Liver (tissue), 9 donors: ENCODE measurements around the gene FBLIM1. TPM values are rescaled to one million over a fixed set of nuclear protein-coding genes. Genes with fewer than 3 reads are reported as not detected.

ENCODE experiments used
- DNase-seq: peaks from one replicate; pipeline ENCODE4 v3.0.0-alpha.2; 2017; ENCODE audit warnings: low spot score
- H3K27ac ChIP-seq, 2 donors: one replicate each; pipeline ENCODE4 v1.7.0; 2013; ENCODE audit warnings: inconsistent platforms in 2 of 2, low read length in 2 of 2, control low read depth in 1 of 2, low read depth in 1 of 2, mild to moderate bottlenecking in 1 of 2
- H3K27me3 ChIP-seq, 4 donors: one replicate each; pipeline versions ENCODE4 v1.6.1 to v1.7.0; 2013; ENCODE audit warnings: low read length in 3 of 4, inconsistent platforms in 1 of 4, mild to moderate bottlenecking in 1 of 4, moderate library complexity in 1 of 4; ENCODE audit not compliant: control insufficient read depth in 4 of 4, insufficient read depth in 4 of 4
- H3K36me3 ChIP-seq, 4 donors: one replicate each; pipeline versions ENCODE4 v1.6.1 to v1.7.0; 2013; ENCODE audit warnings: low read length in 3 of 4, mild to moderate bottlenecking in 3 of 4, low read depth in 1 of 4, moderate library complexity in 1 of 4; ENCODE audit not compliant: control insufficient read depth in 4 of 4, insufficient read depth in 3 of 4
- H3K4me1 ChIP-seq, 4 donors: one replicate each; pipeline versions ENCODE4 v1.6.1 to v1.7.0; 2013; ENCODE audit warnings: low read length in 3 of 4, mild to moderate bottlenecking in 3 of 4, moderate library complexity in 1 of 4; ENCODE audit not compliant: control insufficient read depth in 4 of 4, insufficient read depth in 4 of 4
- H3K4me3 ChIP-seq, 3 donors: one replicate each; pipeline versions ENCODE4 v1.6.1 to v1.7.0; 2013; ENCODE audit warnings: low read length in 3 of 3, control low read depth in 1 of 3, low read depth in 1 of 3, mild to moderate bottlenecking in 1 of 3
- H3K9ac ChIP-seq, 2 donors: one replicate each; pipeline ENCODE4 v1.7.0; 2013; ENCODE audit warnings: low read length in 2 of 2, mild to moderate bottlenecking in 2 of 2, moderate library complexity in 2 of 2, control low read depth in 1 of 2, low read depth in 1 of 2
- H3K9me3 ChIP-seq, 4 donors: one replicate each; pipeline versions ENCODE4 v1.6.1 to v1.7.0; 2013; ENCODE audit warnings: low read length in 3 of 4; ENCODE audit not compliant: control insufficient read depth in 4 of 4
- EGR1 ChIP-seq, 2 donors: IDR thresholded peaks; 2 replicates each; pipeline ENCODE4 v1.6.1; 2016 to 2018; ENCODE audit warnings: antibody characterized with exemption in 2 of 2, low read depth in 2 of 2
- FOXA1 ChIP-seq: IDR thresholded peaks from 2 replicates; pipeline ENCODE4 v1.6.1; 2016; ENCODE audit warnings: antibody characterized with exemption
- FOXA2 ChIP-seq: IDR thresholded peaks from 2 replicates; pipeline ENCODE4 v1.6.1; 2016; ENCODE audit warnings: antibody characterized with exemption
- GABPA ChIP-seq, 2 donors: IDR thresholded peaks in 1 of 2; conservative IDR thresholded peaks in 1 of 2; 2 replicates each; pipeline ENCODE4 v1.6.1; 2016; ENCODE audit warnings: antibody characterized with exemption in 2 of 2, mild to moderate bottlenecking in 1 of 2, moderate library complexity in 1 of 2
- HNF4A ChIP-seq, 2 donors: conservative IDR thresholded peaks; 2 replicates each; pipeline ENCODE4 v1.6.1; 2016; ENCODE audit warnings: antibody characterized with exemption in 2 of 2, mild to moderate bottlenecking in 2 of 2
- HNF4G ChIP-seq: IDR thresholded peaks from 2 replicates; pipeline ENCODE4 v1.6.1; 2016; ENCODE audit warnings: antibody characterized with exemption
- JUND ChIP-seq, 2 donors: IDR thresholded peaks; 2 replicates each; pipeline ENCODE4 v1.6.1; 2016; ENCODE audit warnings: antibody characterized with exemption in 2 of 2
- RAD21 ChIP-seq, 2 donors: IDR thresholded peaks; 2 replicates each; pipeline ENCODE4 v1.6.1; 2016; ENCODE audit warnings: antibody characterized with exemption in 2 of 2, mild to moderate bottlenecking in 2 of 2
- RXRA ChIP-seq, 2 donors: IDR thresholded peaks; 2 replicates each; pipeline ENCODE4 v1.6.1; 2017 to 2018; ENCODE audit warnings: antibody characterized with exemption in 2 of 2, mild to moderate bottlenecking in 1 of 2
- TAF1 ChIP-seq: conservative IDR thresholded peaks from 2 replicates; pipeline ENCODE4 v1.6.1; 2016; ENCODE audit warnings: antibody characterized with exemption, mild to moderate bottlenecking
- YY1 ChIP-seq: IDR thresholded peaks from 2 replicates; pipeline ENCODE4 v1.6.1; 2016; ENCODE audit warnings: antibody characterized with exemption, mild to moderate bottlenecking
- WGBS: extraction: QIAGEN DNeasy Blood & Tissue Kit; methylation state at CpG from one replicate; pipeline ENCODE4 v1.1.7; 2013; 5-methylcytosine and 5-hydroxymethylcytosine counted together
- polyA plus RNA-seq, 2 donors: library from polyadenylated mRNA; stranded (reverse) in 1 of 2; unstranded in 1 of 2; fragments of 200-250 nt in 1 of 2; fragments of >200 nt in 1 of 2; fragmentation: Nextera tagmentation in 1 of 2; extraction: Ambion mirVana in 1 of 2; gene quantifications; one replicate each; pipeline versions ENCODE4 v1.2.1 to v1.2.3, GENCODE V29; 2013 to 2015
- total RNA-seq, 2 donors: library from RNA; depleted of rRNA; stranded (reverse); fragments of >200 nt; gene quantifications; one replicate each; pipeline ENCODE4 v1.2.3, GENCODE V29; 2014
- TF ChIP-seq, protein P1 (sequence below): IDR thresholded peaks from 2 replicates; pipeline ENCODE4 v1.6.1; 2016; ENCODE audit warnings: antibody characterized with exemption
- TF ChIP-seq, protein P2 (sequence below): IDR thresholded peaks from 2 replicates; pipeline ENCODE4 v1.6.1; 2016; ENCODE audit warnings: antibody characterized with exemption
- TF ChIP-seq, protein P3 (sequence below): IDR thresholded peaks from 2 replicates; pipeline ENCODE4 v1.6.1; 2016; ENCODE audit warnings: antibody characterized with exemption
- TF ChIP-seq, protein P4 (sequence below): fragments of 150-350 bp; IDR thresholded peaks from 2 replicates; pipeline ENCODE4 v1.5.1; 2017; ENCODE audit warnings: improper control_type of control experiment, low read depth, low read length; ENCODE audit not compliant: missing input control
- TF ChIP-seq, protein P5 (sequence below): IDR thresholded peaks from 2 replicates; pipeline ENCODE4 v1.6.1; 2016; ENCODE audit warnings: antibody characterized with exemption, mild to moderate bottlenecking
- donor health status: healthy.
- donor health status: healthy.
- donor health status: healthy.
- donor health status: healthy.
- donor health status: healthy.

FBLIM1 gene
- total and polyA plus RNA-seq, 4 donors: 3.6 to 6.4 (median 3.7) TPM

- Histone ChIP-seq H3K4me1 (peaks cover 0 to 5% (median 0%) of the 10 kb centered on the region in 4 donors), H3K9ac (no peak overlapping the region), H3K36me3 (peaks cover 25 to 71% (median 34%) of the 10 kb centered on the region in 4 donors), H3K27me3 (no peaks in the 10 kb centered on the region), H3K27ac (no peak overlapping the region), H3K9me3 (no peaks in the 10 kb centered on the region), H3K4me3 (no peak overlapping the region)
- WGBS: 94% methylated on average over 22 of the region's 22 CpGs
- no peak for DNase-seq
- no peak for TF ChIP-seq FOXA2
- TF ChIP-seq RAD21 (IDR thresholded peaks at IDR 0.05): no peak
- TF ChIP-seq TAF1: no peak
- no peak for TF ChIP-seq GABPA (IDR thresholded peaks at IDR 0.05 in 1 of 2, conservative IDR thresholded peaks at IDR 0.05 in 1 of 2)
- TF ChIP-seq JUND (IDR thresholded peaks at IDR 0.05): no peak
- TF ChIP-seq FOXA1: no peak
These were observed 29.5 kb upstream of the FBLIM1 start for GRCh38 chr1:15728937-15729657.

DNA sequence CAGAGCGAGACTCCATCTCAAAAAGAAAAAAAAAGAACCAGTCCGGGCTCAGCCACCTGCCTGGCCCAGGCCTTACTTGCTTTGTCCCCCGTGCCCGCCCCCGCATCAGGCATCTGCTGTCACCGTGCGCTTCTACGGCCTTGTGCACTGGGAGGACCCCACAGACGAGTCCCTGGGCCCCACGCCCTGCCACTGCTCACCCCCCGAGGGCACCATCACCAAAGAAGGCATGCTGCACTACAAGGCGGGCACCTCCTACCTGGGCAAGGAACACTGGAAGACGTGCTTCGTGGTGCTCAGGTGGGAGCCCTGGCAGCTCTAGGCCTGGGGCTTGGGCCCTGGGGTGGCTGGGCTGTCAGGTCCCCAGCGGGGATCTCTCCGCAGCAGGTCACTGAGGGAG, 28.2 kb upstream of the FBLIM1 start:
- Histone ChIP-seq H3K4me1 (peaks cover 3 to 13% (median 9%) of the 10 kb centered on the region in 4 donors), H3K27me3 (no peaks in the 10 kb centered on the region)
- WGBS: 95% methylated on average over 16 of the region's 16 CpGs

More for the DNA sequence above, 28.2 kb upstream of the FBLIM1 start:
- TF ChIP-seq YY1 (no peak), FOXA1 (no peak), RXRA (IDR thresholded peaks at IDR 0.05) (no peak), HNF4G (no peak), EGR1 (IDR thresholded peaks at IDR 0.05; ENCODE audit: low read depth in 2 of 2) (no peak), JUND (IDR thresholded peaks at IDR 0.05) (no peak), HNF4A (conservative IDR thresholded peaks at IDR 0.05) (no peak)
- TF ChIP-seq, protein P1, sequence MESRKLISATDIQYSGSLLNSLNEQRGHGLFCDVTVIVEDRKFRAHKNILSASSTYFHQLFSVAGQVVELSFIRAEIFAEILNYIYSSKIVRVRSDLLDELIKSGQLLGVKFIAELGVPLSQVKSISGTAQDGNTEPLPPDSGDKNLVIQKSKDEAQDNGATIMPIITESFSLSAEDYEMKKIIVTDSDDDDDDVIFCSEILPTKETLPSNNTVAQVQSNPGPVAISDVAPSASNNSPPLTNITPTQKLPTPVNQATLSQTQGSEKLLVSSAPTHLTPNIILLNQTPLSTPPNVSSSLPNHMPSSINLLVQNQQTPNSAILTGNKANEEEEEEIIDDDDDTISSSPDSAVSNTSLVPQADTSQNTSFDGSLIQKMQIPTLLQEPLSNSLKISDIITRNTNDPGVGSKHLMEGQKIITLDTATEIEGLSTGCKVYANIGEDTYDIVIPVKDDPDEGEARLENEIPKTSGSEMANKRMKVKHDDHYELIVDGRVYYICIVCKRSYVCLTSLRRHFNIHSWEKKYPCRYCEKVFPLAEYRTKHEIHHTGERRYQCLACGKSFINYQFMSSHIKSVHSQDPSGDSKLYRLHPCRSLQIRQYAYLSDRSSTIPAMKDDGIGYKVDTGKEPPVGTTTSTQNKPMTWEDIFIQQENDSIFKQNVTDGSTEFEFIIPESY: no peak
- TF ChIP-seq, protein P2, sequence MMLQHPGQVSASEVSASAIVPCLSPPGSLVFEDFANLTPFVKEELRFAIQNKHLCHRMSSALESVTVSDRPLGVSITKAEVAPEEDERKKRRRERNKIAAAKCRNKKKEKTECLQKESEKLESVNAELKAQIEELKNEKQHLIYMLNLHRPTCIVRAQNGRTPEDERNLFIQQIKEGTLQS: no peak
- TF ChIP-seq, protein P3, sequence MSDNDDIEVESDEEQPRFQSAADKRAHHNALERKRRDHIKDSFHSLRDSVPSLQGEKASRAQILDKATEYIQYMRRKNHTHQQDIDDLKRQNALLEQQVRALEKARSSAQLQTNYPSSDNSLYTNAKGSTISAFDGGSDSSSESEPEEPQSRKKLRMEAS: no peak
- TF ChIP-seq, protein P4, sequence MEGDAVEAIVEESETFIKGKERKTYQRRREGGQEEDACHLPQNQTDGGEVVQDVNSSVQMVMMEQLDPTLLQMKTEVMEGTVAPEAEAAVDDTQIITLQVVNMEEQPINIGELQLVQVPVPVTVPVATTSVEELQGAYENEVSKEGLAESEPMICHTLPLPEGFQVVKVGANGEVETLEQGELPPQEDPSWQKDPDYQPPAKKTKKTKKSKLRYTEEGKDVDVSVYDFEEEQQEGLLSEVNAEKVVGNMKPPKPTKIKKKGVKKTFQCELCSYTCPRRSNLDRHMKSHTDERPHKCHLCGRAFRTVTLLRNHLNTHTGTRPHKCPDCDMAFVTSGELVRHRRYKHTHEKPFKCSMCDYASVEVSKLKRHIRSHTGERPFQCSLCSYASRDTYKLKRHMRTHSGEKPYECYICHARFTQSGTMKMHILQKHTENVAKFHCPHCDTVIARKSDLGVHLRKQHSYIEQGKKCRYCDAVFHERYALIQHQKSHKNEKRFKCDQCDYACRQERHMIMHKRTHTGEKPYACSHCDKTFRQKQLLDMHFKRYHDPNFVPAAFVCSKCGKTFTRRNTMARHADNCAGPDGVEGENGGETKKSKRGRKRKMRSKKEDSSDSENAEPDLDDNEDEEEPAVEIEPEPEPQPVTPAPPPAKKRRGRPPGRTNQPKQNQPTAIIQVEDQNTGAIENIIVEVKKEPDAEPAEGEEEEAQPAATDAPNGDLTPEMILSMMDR: no peak
- TF ChIP-seq, protein P5, sequence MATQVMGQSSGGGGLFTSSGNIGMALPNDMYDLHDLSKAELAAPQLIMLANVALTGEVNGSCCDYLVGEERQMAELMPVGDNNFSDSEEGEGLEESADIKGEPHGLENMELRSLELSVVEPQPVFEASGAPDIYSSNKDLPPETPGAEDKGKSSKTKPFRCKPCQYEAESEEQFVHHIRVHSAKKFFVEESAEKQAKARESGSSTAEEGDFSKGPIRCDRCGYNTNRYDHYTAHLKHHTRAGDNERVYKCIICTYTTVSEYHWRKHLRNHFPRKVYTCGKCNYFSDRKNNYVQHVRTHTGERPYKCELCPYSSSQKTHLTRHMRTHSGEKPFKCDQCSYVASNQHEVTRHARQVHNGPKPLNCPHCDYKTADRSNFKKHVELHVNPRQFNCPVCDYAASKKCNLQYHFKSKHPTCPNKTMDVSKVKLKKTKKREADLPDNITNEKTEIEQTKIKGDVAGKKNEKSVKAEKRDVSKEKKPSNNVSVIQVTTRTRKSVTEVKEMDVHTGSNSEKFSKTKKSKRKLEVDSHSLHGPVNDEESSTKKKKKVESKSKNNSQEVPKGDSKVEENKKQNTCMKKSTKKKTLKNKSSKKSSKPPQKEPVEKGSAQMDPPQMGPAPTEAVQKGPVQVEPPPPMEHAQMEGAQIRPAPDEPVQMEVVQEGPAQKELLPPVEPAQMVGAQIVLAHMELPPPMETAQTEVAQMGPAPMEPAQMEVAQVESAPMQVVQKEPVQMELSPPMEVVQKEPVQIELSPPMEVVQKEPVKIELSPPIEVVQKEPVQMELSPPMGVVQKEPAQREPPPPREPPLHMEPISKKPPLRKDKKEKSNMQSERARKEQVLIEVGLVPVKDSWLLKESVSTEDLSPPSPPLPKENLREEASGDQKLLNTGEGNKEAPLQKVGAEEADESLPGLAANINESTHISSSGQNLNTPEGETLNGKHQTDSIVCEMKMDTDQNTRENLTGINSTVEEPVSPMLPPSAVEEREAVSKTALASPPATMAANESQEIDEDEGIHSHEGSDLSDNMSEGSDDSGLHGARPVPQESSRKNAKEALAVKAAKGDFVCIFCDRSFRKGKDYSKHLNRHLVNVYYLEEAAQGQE: no peak
- Histone ChIP-seq H3K36me3 (peaks cover 24 to 72% (median 34%) of the 10 kb centered on the region in 4 donors), H3K9ac (no peak overlapping the region), H3K27ac (no peak overlapping the region), H3K9me3 (no peaks in the 10 kb centered on the region), H3K4me3 (no peak overlapping the region)
- DNase-seq: no peak
